Breast epithelium (tissue), 4 donors: ENCODE data around the gene RALGPS1. TPM values are rescaled to one million over a fixed set of nuclear protein-coding genes. Genes with fewer than 3 reads are reported as not detected.

Experiments used
- DNase-seq, 2 donors: peaks; one replicate each; pipeline ENCODE4 v3.0.0-alpha.2; 2019; ENCODE audit warnings: low spot score in 2 of 2
- H3K27ac ChIP-seq, 2 donors: fragments of 200-600 bp; sonication (generic) in 1 of 2; one replicate each; pipeline ENCODE4 v1.5.1; 2016 to 2019; ENCODE audit warnings: mild to moderate bottlenecking in 1 of 2
- H3K27me3 ChIP-seq, 2 donors: fragments of 200-600 bp; sonication (generic) in 1 of 2; one replicate each; pipeline versions ENCODE4 v1.5.1 to v1.6.0; 2017 to 2019; ENCODE audit warnings: control low read depth in 1 of 2, mild to moderate bottlenecking in 1 of 2
- H3K36me3 ChIP-seq: fragments of 200-600 bp; one replicate; pipeline ENCODE4 v1.5.1; 2019
- H3K4me1 ChIP-seq, 2 donors: fragments of 200-600 bp; sonication (generic); one replicate each; pipeline ENCODE4 v1.5.1; 2016 to 2019; ENCODE audit warnings: control low read depth in 1 of 2
- H3K4me3 ChIP-seq, 3 donors: fragments of 200-600 bp; sonication (generic); 1 replicate in 2 of 3; 2 replicates in 1 of 3; pipeline ENCODE4 v1.5.1; 2016 to 2019; ENCODE audit warnings: mild to moderate bottlenecking in 3 of 3, moderate library complexity in 2 of 3
- H3K9me3 ChIP-seq, 2 donors: fragments of 200-600 bp; sonication (generic) in 1 of 2; one replicate each; pipeline ENCODE4 v1.5.1; 2016 to 2019; ENCODE audit warnings: control low read depth in 1 of 2
- POLR2A ChIP-seq: fragments of 450-650 bp; IDR thresholded peaks from one replicate; pipeline ENCODE4 v1.6.1; 2016; ENCODE audit warnings: antibody characterized with exemption, mild to moderate bottlenecking, moderate library complexity
- POLR2AphosphoS5 ChIP-seq, 3 donors: sonication (generic); formaldehyde crosslinking; IDR thresholded peaks; one replicate each; pipeline ENCODE4 v1.6.1; 2017; ENCODE audit warnings: antibody characterized with exemption in 3 of 3
- intact Hi-C: fragments of 100-400 bp; cut with DNase I; formaldehyde crosslinking; loops from one replicate; pipeline ENCODE4 v1.15.1; 2023; ENCODE audit warnings: low total_unique reads
- total RNA-seq, 3 donors: library from RNA; depleted of rRNA; stranded (reverse); fragments of >200 nt; gene quantifications; one replicate each; pipeline ENCODE4 v1.1.0, GENCODE V29; 2016
- TF ChIP-seq, protein P1 (sequence below), 3 donors: fragments of 450-650 bp; IDR thresholded peaks; one replicate each; pipeline ENCODE4 v1.5.1; 2016 to 2017; ENCODE audit warnings: antibody characterized with exemption in 3 of 3, mild to moderate bottlenecking in 3 of 3, moderate library complexity in 3 of 3

RALGPS1 gene
- total RNA-seq, 3 donors from 2014 or later: 5.8 to 30.7 (median 15.1) TPM

DNA sequence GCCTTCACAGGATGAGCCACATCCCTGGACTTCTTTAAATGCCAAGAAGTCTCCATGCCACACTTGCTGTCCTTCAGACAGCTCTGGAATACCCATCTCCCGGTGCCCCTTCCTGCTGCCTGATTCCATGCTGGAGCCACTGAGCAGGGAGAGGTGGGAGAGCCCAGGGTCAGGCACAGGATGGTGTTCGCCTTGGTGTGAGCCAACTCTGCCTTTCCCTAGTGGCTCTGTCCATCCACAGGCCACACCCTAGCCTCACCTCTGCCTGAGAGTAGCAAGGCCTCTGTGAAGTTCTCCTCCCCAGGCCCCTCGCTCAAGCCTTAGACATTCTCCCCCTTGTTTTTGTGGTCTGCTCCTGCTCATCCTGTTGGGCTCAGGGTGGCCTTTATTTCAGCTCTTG is 262.0 kb downstream of the RALGPS1 start:
- no peaks in the 10 kb centered on the region for H3K27me3 ChIP-seq
- no peaks in the 10 kb centered on the region for H3K36me3 ChIP-seq
- intact Hi-C loops: no loop called here
- peaks cover 0 to 7% of the 10 kb centered on the region in 2 donors for H3K4me1 ChIP-seq
- no peak overlapping the region for H3K4me3 ChIP-seq
- peak; percentile 8 to 27 for DNase-seq
- H3K9me3 ChIP-seq: no peaks in the 10 kb centered on the region
- no peak for TF ChIP-seq POLR2A
- TF ChIP-seq, protein P1, sequence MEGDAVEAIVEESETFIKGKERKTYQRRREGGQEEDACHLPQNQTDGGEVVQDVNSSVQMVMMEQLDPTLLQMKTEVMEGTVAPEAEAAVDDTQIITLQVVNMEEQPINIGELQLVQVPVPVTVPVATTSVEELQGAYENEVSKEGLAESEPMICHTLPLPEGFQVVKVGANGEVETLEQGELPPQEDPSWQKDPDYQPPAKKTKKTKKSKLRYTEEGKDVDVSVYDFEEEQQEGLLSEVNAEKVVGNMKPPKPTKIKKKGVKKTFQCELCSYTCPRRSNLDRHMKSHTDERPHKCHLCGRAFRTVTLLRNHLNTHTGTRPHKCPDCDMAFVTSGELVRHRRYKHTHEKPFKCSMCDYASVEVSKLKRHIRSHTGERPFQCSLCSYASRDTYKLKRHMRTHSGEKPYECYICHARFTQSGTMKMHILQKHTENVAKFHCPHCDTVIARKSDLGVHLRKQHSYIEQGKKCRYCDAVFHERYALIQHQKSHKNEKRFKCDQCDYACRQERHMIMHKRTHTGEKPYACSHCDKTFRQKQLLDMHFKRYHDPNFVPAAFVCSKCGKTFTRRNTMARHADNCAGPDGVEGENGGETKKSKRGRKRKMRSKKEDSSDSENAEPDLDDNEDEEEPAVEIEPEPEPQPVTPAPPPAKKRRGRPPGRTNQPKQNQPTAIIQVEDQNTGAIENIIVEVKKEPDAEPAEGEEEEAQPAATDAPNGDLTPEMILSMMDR (IDR thresholded peaks at IDR 0.05): no peak
- TF ChIP-seq POLR2AphosphoS5 (IDR thresholded peaks at IDR 0.05): no peak
- H3K27ac ChIP-seq: no peak overlapping the region

DNA sequence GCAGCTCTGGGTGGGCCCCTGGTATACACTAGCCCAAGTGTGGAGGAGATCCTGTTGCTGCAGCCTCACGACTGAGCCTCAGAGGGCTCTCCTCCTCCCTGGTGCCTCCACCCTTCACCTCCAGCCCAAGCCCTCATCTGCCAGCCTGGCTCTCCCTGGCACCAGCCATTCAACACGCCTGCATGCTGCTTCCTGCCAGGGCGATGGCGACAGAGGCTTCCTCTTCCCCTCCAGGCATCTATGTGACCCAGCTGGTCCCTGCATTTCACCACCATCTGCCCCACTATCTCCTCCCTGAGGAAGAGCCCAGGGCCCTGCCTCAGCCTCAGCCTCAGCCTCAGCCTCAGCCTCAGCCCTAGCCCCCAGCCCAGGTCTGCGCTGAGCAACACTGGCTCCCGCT is 262.6 kb downstream of the RALGPS1 start:
- DNase-seq: peak; percentile 17 to 25
- Histone ChIP-seq H3K4me3 (no peak overlapping the region), H3K9me3 (no peaks in the 10 kb centered on the region), H3K27ac (no peak overlapping the region), H3K27me3 (no peaks in the 10 kb centered on the region), H3K36me3 (no peaks in the 10 kb centered on the region), H3K4me1 (peaks cover 0 to 7% of the 10 kb centered on the region in 2 donors)
- TF ChIP-seq, protein P1 (IDR thresholded peaks at IDR 0.05): no peak
- TF ChIP-seq POLR2A: no peak
- no peak for TF ChIP-seq POLR2AphosphoS5 (IDR thresholded peaks at IDR 0.05)
- intact Hi-C loops: no loop called here

DNA sequence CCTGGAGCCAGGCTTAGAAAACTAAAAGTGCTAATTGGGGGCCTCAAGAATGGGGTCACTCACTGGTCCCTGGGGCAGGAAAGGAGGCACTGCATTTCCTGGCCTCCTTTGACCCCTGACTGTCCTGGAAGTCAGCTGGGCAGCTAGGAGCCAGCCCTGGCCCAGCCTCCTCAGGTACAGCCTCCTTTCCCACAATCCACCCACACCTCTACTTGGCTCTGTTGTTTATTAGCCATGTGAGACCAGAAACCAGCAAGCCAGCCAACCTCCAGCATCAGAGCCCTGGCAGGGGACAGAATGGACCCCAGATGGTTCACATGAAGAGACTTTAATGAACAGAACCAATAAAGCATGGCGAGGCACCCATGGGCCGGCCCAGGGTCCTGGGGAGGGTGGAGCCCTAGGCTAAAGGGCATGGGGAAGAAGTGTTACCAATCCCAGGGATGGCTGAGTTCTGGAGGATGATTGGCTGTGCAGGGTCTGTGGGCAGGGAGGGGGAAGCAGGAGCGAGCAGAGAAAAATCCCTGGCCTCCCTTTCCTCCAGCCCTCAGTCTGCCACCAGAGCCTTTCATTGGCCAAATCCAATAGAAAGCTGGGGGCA is 263.2 kb downstream of the RALGPS1 start:
- Histone ChIP-seq H3K4me3 (no peak overlapping the region), H3K27me3 (no peaks in the 10 kb centered on the region), H3K27ac (no peak overlapping the region), H3K36me3 (no peaks in the 10 kb centered on the region), H3K9me3 (no peaks in the 10 kb centered on the region), H3K4me1 (peaks cover 0 to 7% of the 10 kb centered on the region in 2 donors)
- TF ChIP-seq POLR2A (no peak), POLR2AphosphoS5 (IDR thresholded peaks at IDR 0.05) (no peak)
- TF ChIP-seq, protein P1 (IDR thresholded peaks at IDR 0.05): no peak
- peak; percentile 17 to 28 for DNase-seq
- intact Hi-C loops: no loop called here

DNA sequence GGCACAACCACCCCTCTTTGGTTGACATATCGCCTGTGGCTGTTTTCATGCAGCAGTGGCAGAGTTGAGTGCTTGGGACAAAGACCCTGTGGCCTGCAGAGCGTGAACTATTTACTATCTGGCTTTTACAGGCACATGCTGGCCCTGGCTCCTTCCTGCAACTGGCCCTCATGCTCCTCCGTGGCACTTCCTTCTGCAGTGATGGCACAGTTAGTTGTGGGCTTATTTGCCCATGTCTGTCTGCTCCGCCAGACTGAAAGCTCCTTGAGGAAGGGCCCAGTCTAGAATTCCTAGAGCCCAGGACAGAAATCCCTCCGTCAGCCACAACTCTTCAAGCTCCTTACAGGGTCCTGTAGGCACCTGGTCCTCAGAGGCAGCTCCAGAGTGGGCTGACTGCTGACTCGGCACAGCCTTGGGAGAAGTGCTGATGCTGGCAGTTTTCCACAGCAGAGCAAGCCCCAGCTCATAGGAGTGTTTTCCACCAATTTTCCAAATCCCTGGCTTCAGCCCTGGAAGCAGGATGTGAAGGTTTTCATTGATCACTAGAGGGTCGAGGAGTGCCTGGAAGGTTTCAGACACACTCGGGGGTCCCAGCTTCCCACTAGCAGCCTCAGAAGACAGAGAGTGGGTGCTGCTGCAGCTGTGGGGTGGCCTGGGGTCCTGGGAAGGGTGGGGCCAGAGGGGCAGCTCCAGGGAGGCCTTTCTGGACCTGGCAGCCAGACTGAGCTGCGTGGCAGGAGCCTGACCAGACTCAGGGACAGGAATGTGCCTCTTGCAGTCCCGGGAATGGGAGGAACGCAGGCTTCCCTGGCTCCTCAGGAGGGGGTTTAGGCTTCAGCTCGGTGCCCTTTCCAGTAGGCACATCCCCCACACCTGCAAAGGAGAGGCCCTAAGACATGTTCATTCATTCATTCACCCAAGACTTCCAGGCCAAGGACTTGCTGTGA is 264.4 kb downstream of the RALGPS1 start:
- Histone ChIP-seq H3K27ac (peak overlapping the region; percentile 55 to 76), H3K27me3 (no peaks in the 10 kb centered on the region), H3K36me3 (no peaks in the 10 kb centered on the region), H3K4me3 (no peak overlapping the region), H3K4me1 (peaks cover 0 to 7% of the 10 kb centered on the region in 2 donors), H3K9me3 (no peaks in the 10 kb centered on the region)
- intact Hi-C loops: no loop called here
- peak; percentile 25 to 31 for DNase-seq
- no peak for TF ChIP-seq POLR2AphosphoS5 (IDR thresholded peaks at IDR 0.05)
- TF ChIP-seq POLR2A: no peak
- TF ChIP-seq, protein P1 (IDR thresholded peaks at IDR 0.05): no peak
